Colonic mucosa (tissue), 4 donors: ENCODE measurements around the gene PROC. TPM values are rescaled to one million over a fixed set of nuclear protein-coding genes. Genes with fewer than 3 reads are reported as not detected.
A peak's percentile ranks its signal among the peaks of the same experiment; 100 is the strongest.

Experiments
- DNase-seq: peaks from one replicate; pipeline ENCODE4 v3.0.0-alpha.2; 2020
- H3K27ac ChIP-seq: fragments of 200-600 bp; one replicate; pipeline ENCODE4 v1.8.0; 2021
- H3K27me3 ChIP-seq: fragments of 200-600 bp; one replicate; pipeline ENCODE4 v1.8.0; 2021
- H3K36me3 ChIP-seq: fragments of 200-600 bp; one replicate; pipeline ENCODE4 v1.8.0; 2021
- H3K4me1 ChIP-seq: fragments of 200-600 bp; one replicate; pipeline ENCODE4 v1.8.0; 2021; ENCODE audit warnings: mild to moderate bottlenecking
- H3K4me3 ChIP-seq: fragments of 200-600 bp; one replicate; pipeline ENCODE4 v1.8.0; 2021
- H3K9ac ChIP-seq, 2 donors: one replicate each; pipeline ENCODE4 v1.7.0; 2013; ENCODE audit warnings: control low read depth in 2 of 2, low read depth in 2 of 2, low read length in 2 of 2
- H3K9me3 ChIP-seq: fragments of 200-600 bp; one replicate; pipeline ENCODE4 v1.8.0; 2021
- CTCF ChIP-seq: fragments of 200-600 bp; IDR thresholded peaks from one replicate; pipeline ENCODE4 v1.8.0; 2022; ENCODE audit warnings: antibody characterized with exemption, mild to moderate bottlenecking
- intact Hi-C: fragments of 100-400 bp; cut with DNase I; formaldehyde crosslinking; loops from one replicate; pipeline ENCODE4 v1.14.1; 2022
- total RNA-seq, 2 donors: library from RNA; stranded (reverse); fragmentation: NEBNext Ultra II Directional in 1 of 2; extraction: Animal tissue kit (Norgen Biotek cat#: 25700) in 1 of 2; gene quantifications; one replicate each; pipeline ENCODE4 v1.2.1, GENCODE V29; 2021
- donor health status: healthy.
- donor health status: DM: no; HTN: no; CAD: no.
- donor health status: DM: no; HTN: no; CAD: no.

PROC gene
- total RNA-seq, 2 donors from 2014 or later: 0.96 to 3.4 TPM

- DNase-seq: no peak
- peaks cover 18% of the 10 kb centered on the region for H3K27me3 ChIP-seq
Measured at GRCh38 chr2:127420039-127420864, 2.0 kb downstream of the PROC start.

GRCh38 chr2:127421116-127421800 is 3.0 kb downstream of the PROC start:
- DNase-seq: no peak

More at GRCh38 chr2:127420039-127420864, 2.0 kb downstream of the PROC start:
- Histone ChIP-seq H3K4me3 (no peak overlapping the region), H3K4me1 (peaks cover 20% of the 10 kb centered on the region), H3K9me3 (no peaks in the 10 kb centered on the region), H3K36me3 (no peaks in the 10 kb centered on the region), H3K27ac (no peak overlapping the region), H3K9ac (no peak overlapping the region)
- intact Hi-C loops: no loop called here
- no peak for TF ChIP-seq CTCF

DNA sequence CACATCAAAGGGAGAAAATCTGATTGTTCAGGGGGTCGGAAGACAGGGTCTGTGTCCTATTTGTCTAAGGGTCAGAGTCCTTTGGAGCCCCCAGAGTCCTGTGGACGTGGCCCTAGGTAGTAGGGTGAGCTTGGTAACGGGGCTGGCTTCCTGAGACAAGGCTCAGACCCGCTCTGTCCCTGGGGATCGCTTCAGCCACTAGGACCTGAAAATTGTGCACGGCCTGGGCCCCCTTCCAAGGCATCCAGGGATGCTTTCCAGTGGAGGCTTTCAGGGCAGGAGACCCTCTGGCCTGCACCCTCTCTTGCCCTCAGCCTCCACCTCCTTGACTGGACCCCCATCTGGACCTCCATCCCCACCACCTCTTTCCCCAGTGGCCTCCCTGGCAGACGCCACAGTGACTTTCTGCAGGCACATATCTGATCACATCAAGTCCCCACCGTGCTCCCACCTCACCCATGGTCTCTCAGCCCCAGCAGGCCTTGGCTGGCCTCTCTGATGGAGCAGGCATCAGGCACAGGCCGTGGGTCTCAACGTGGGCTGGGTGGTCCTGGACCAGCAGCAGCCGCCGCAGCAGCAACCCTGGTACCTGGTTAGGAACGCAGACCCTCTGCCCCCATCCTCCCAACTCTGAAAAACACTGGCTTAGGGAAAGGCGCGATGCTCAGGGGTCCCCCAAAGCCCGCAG is 3.8 kb downstream of the PROC start:
- intact Hi-C loops: no loop called here
- Histone ChIP-seq H3K36me3 (no peaks in the 10 kb centered on the region), H3K4me1 (peaks cover 9% of the 10 kb centered on the region), H3K9ac (no peak overlapping the region), H3K4me3 (no peak overlapping the region), H3K27ac (no peak overlapping the region), H3K9me3 (no peaks in the 10 kb centered on the region), H3K27me3 (peaks cover 18% of the 10 kb centered on the region)
- no peak for DNase-seq
- no peak for TF ChIP-seq CTCF

More at GRCh38 chr2:127421116-127421800, 3.0 kb downstream of the PROC start:
- Histone ChIP-seq H3K27me3 (peaks cover 18% of the 10 kb centered on the region), H3K36me3 (no peaks in the 10 kb centered on the region), H3K9me3 (no peaks in the 10 kb centered on the region), H3K4me3 (no peak overlapping the region), H3K27ac (no peak overlapping the region), H3K9ac (no peak overlapping the region), H3K4me1 (peaks cover 12% of the 10 kb centered on the region)
- no peak for TF ChIP-seq CTCF
- intact Hi-C loops: no loop called here

DNA sequence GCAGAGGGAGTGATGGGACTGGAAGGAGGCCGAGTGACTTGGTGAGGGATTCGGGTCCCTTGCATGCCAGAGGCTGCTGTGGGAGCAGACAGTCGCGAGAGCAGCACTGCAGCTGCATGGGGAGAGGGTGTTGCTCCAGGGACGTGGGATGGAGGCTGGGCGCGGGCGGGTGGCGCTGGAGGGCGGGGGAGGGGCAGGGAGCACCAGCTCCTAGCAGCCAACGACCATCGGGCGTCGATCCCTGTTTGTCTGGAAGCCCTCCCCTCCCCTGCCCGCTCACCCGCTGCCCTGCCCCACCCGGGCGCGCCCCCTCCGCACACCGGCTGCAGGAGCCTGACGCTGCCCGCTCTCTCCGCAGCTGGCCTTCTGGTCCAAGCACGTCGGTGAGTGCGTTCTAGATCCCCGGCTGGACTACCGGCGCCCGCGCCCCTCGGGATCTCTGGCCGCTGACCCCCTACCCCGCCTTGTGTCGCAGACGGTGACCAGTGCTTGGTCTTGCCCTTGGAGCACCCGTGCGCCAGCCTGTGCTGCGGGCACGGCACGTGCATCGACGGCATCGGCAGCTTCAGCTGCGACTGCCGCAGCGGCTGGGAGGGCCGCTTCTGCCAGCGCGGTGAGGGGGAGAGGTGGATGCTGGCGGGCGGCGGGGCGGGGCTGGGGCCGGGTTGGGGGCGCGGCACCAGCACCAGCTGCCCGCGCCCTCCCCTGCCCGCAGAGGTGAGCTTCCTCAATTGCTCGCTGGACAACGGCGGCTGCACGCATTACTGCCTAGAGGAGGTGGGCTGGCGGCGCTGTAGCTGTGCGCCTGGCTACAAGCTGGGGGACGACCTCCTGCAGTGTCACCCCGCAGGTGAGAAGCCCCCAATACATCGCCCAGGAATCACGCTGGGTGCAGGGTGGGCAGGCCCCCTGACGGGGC is 4.6 kb downstream of the PROC start:
- H3K4me1 ChIP-seq: peaks cover 9% of the 10 kb centered on the region
- DNase-seq: peak; percentile 29
- no peaks in the 10 kb centered on the region for H3K36me3 ChIP-seq
- H3K27ac ChIP-seq: no peak overlapping the region
- TF ChIP-seq CTCF: no peak
- H3K9me3 ChIP-seq: no peaks in the 10 kb centered on the region
- intact Hi-C loops: no loop called here
- H3K27me3 ChIP-seq: peaks cover 18% of the 10 kb centered on the region
- peak overlapping the region in 1 of 2 donors; percentile 34 for H3K9ac ChIP-seq
- H3K4me3 ChIP-seq: peak overlapping the region; percentile 40
